Stimulated activated CD4-positive, alpha-beta T cell treated with anti-CD3 and anti-CD28 coated beads, Interleukin-15, amount 100 ng/mL, for 1 hour (primary cell): ENCODE measurements around the gene OSCP1.

Experiments used
- DNase-seq, 2 donors: peaks; one replicate each; pipeline ENCODE4 v3.0.0-alpha.2; 2020; ENCODE audit warnings: low read depth in 1 of 2, low spot score in 1 of 2

OSCP1 gene

GRCh38 chr1:36411674-36412648, 38.3 kb downstream of the OSCP1 start:
- no peak for DNase-seq

- DNase-seq: no peak
These were observed 41.8 kb downstream of the OSCP1 start for GRCh38 chr1:36408479-36408878.

GRCh38 chr1:36406440-36406839, 43.8 kb downstream of the OSCP1 start:
- no peak for DNase-seq

- no peak for DNase-seq
These were observed 47.8 kb downstream of the OSCP1 start for GRCh38 chr1:36402504-36402890.

- no peak for DNase-seq
These were observed 48.4 kb downstream of the OSCP1 start for GRCh38 chr1:36401602-36402503.

- DNase-seq: peak in 1 of 2 donors; percentile 36
These were observed 49.2 kb downstream of the OSCP1 start for GRCh38 chr1:36400825-36401601.

- DNase-seq: no peak
These were observed 49.8 kb downstream of the OSCP1 start for GRCh38 chr1:36400514-36400824.

- no peak for DNase-seq
These were observed 51.8 kb downstream of the OSCP1 start for GRCh38 chr1:36398370-36398977.

GRCh38 chr1:36397378-36398230, 52.6 kb downstream of the OSCP1 start, which contains the start of gene LSM10:
LSM10 (minus strand) TSS chr1:36397908; CDS start chr1:36394129, 3,779 bp downstream.
- DNase-seq: peak; percentile 68 to 84

- no peak for DNase-seq
These were observed 53.2 kb downstream of the OSCP1 start for GRCh38 chr1:36397083-36397377.

- DNase-seq: no peak
These were observed 53.9 kb downstream of the OSCP1 start for GRCh38 chr1:36396359-36396758.

- no peak for DNase-seq
These were observed 56.6 kb downstream of the OSCP1 start for GRCh38 chr1:36393686-36394085.

GRCh38 chr1:36392836-36393235, 57.4 kb downstream of the OSCP1 start:
- DNase-seq: no peak

- no peak for DNase-seq
These were observed 59.0 kb downstream of the OSCP1 start for GRCh38 chr1:36391271-36391670.

GRCh38 chr1:36390411-36390810, 59.8 kb downstream of the OSCP1 start:
- DNase-seq: no peak

GRCh38 chr1:36389999-36390398, 60.3 kb downstream of the OSCP1 start:
- DNase-seq: no peak

GRCh38 chr1:36389261-36389660, 61.0 kb downstream of the OSCP1 start:
- DNase-seq: no peak

- no peak for DNase-seq
These were observed 62.9 kb downstream of the OSCP1 start for GRCh38 chr1:36387141-36387949.
